Measurements from ENCODE around the gene OR52E8.

DNA sequence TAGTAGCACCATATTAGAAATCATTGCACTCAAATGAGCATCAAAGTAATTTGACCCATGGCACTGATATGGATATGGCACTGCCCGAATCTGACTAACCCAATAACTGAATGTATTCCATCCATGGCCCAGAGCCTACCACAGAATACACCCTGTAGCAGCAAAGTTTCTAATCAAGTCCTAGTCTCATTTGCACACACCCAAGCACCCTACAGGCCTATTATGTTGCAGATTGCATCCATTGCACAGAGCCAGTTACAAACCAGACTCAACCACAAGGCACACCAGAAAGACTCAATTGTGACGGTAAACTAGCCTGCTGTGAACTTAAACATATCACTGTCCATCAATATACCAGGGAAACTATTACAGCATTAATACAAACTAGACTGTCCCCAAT is 42.0 kb upstream of the OR52E8 start:
- TF ChIP-seq CTCF (conservative IDR thresholded peaks at IDR 0.05; ENCODE audit: low read depth, low read length) (no peak), EZH2 (IDR thresholded peaks at IDR 0.05; ENCODE audit: low read length, unreplicated experiment) (no peak), EZH2phosphoT487 (IDR thresholded peaks at IDR 0.05; ENCODE audit: borderline replicate concordance, low read length) (no peak)
